ENCODE data around the gene ACOX3.

ACOX3 gene

DNA sequence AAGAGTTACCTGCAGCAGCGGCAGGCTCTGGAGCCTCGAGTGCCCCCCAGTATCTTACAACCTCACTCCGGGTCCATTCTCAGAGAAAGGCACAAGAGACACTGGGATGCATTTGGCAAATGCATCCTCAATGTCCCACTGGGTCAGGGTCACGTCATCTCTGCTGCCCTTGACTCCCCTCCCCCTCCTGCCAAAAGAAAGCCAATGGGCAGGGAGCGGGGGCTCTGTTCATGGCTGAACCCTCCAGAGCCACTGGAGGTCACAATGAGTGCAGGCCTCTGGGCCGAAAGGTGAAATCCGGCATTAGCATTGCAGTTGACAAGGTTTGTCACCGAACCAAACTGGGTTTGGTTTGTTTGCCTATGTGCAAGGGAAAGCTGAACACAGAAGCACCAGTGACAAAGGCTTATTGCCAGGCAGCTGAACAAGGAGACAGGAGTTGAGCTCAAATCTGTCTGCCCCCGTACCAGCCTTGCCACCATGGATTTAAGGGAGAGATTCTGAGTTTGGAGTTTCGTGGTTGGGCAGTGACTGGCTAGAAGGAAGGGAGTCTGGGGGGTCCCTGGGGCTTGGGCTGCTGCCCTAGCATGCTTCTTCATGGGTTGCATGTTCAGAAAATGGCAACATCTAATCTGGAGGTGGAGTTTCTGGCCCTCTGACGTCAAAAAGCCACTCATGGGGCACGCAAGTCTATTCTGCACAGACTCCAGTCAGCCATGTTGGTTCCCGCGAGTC is 106.6 kb downstream of the ACOX3 start:
- H3K4me1 ChIP-seq (ENCODE audit: control insufficient read depth, insufficient read depth, low read length): peaks cover 9% of the 10 kb centered on the region
- H3K9me3 ChIP-seq (ENCODE audit: control insufficient read depth in 2 of 2, low read length in 2 of 2): peaks cover 0 to 4% of the 10 kb centered on the region in 2 donors

GRCh38 chr4:8332891-8333331 is 107.6 kb downstream of the ACOX3 start:
- peaks cover 9% of the 10 kb centered on the region for H3K4me1 ChIP-seq (ENCODE audit: control insufficient read depth, insufficient read depth, low read length)
- H3K36me3 ChIP-seq (ENCODE audit: control insufficient read depth in 2 of 2, insufficient read depth in 2 of 2, low read length in 2 of 2): no peaks in the 10 kb centered on the region
- peaks cover 0 to 4% of the 10 kb centered on the region in 2 donors for H3K9me3 ChIP-seq (ENCODE audit: control insufficient read depth in 2 of 2, low read length in 2 of 2)
- no peaks in the 10 kb centered on the region for H3K27me3 ChIP-seq (ENCODE audit: control insufficient read depth in 1 of 2, insufficient read depth in 2 of 2, low read length in 2 of 2)
- H3K4me3 ChIP-seq (ENCODE audit: low read length in 2 of 2): no peak overlapping the region
- H3K27ac ChIP-seq (ENCODE audit: low read length): no peak overlapping the region
- H3K9ac ChIP-seq (ENCODE audit: low read length in 2 of 2): no peak overlapping the region

More for the DNA sequence above, 106.6 kb downstream of the ACOX3 start:
- no peaks in the 10 kb centered on the region for H3K36me3 ChIP-seq (ENCODE audit: control insufficient read depth in 2 of 2, insufficient read depth in 2 of 2, low read length in 2 of 2)
- H3K27me3 ChIP-seq (ENCODE audit: control insufficient read depth in 1 of 2, insufficient read depth in 2 of 2, low read length in 2 of 2): no peaks in the 10 kb centered on the region
- no peak overlapping the region for H3K9ac ChIP-seq (ENCODE audit: low read length in 2 of 2)
- H3K27ac ChIP-seq (ENCODE audit: low read length): no peak overlapping the region
- H3K4me3 ChIP-seq (ENCODE audit: low read length in 2 of 2): no peak overlapping the region

DNA sequence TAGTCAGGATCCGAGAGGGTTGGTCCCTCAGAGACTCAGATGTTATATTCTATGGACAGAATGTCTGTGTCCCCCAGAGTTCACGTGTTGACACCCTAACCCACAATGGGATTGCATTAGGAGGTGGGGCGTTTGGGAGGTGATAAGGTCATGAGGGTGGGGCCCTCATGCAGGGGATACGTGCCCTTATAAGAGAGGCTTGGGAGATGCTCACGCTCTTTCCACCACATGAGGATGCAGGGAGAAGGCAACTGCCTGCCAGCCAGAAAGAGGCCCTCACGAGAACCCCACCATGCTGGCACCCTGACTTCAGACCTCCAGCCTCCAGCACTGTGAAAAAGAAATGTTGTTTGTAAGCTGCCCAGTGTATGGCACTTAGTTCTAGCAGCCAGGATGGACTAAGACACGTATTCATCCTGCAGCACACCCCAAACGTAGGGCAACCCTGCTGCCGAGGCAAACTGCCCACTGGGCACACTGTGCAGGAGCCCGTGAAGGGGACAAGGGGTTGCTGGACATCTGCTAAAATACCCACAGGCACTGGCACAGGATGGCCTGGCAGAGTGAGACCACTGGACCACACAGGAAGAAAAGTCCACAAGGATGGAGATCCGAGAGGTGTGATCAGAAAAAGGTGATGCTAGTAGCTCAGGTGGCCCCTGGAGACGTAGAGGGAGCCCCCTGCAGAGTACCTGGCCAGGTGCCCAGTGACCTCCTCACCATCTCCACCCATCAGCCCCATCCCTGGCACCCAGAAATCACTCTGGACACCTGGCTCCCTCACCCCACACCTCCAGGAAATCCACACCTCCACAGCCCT is 108.3 kb downstream of the ACOX3 start:
- Histone ChIP-seq H3K9me3 (ENCODE audit: control insufficient read depth in 2 of 2, low read length in 2 of 2) (peaks cover 0 to 4% of the 10 kb centered on the region in 2 donors), H3K4me1 (ENCODE audit: control insufficient read depth, insufficient read depth, low read length) (peaks cover 9% of the 10 kb centered on the region), H3K27me3 (ENCODE audit: control insufficient read depth in 1 of 2, insufficient read depth in 2 of 2, low read length in 2 of 2) (no peaks in the 10 kb centered on the region), H3K4me3 (ENCODE audit: low read length in 2 of 2) (no peak overlapping the region), H3K36me3 (ENCODE audit: control insufficient read depth in 2 of 2, insufficient read depth in 2 of 2, low read length in 2 of 2) (no peaks in the 10 kb centered on the region), H3K27ac (ENCODE audit: low read length) (no peak overlapping the region), H3K9ac (ENCODE audit: low read length in 2 of 2) (no peak overlapping the region)

DNA sequence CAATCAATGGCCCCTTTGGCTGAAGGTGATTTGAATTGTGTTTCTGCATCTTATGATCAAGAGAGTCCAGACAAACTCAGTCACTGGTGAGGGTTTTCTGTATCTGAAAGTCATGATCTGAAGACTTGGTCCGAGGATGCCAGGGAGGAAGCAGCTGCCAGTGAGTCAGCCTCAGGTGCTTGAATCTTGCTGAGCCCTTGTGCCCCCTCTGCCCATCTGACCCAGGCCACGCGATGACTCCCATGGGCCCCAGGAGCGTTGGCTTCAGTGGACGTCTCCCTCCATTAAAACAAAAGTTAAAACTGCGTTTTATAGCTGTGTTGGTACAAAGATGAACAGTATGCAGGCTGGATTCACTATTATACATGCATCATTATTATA is 109.0 kb downstream of the ACOX3 start:
- H3K4me1 ChIP-seq (ENCODE audit: control insufficient read depth, insufficient read depth, low read length): peaks cover 9% of the 10 kb centered on the region
- H3K27ac ChIP-seq (ENCODE audit: low read length): no peak overlapping the region
- H3K27me3 ChIP-seq (ENCODE audit: control insufficient read depth in 1 of 2, insufficient read depth in 2 of 2, low read length in 2 of 2): no peaks in the 10 kb centered on the region
- no peak overlapping the region for H3K4me3 ChIP-seq (ENCODE audit: low read length in 2 of 2)
- no peaks in the 10 kb centered on the region for H3K36me3 ChIP-seq (ENCODE audit: control insufficient read depth in 2 of 2, insufficient read depth in 2 of 2, low read length in 2 of 2)
- H3K9me3 ChIP-seq (ENCODE audit: control insufficient read depth in 2 of 2, low read length in 2 of 2): peaks cover 0 to 4% of the 10 kb centered on the region in 2 donors
- H3K9ac ChIP-seq (ENCODE audit: low read length in 2 of 2): no peak overlapping the region

DNA sequence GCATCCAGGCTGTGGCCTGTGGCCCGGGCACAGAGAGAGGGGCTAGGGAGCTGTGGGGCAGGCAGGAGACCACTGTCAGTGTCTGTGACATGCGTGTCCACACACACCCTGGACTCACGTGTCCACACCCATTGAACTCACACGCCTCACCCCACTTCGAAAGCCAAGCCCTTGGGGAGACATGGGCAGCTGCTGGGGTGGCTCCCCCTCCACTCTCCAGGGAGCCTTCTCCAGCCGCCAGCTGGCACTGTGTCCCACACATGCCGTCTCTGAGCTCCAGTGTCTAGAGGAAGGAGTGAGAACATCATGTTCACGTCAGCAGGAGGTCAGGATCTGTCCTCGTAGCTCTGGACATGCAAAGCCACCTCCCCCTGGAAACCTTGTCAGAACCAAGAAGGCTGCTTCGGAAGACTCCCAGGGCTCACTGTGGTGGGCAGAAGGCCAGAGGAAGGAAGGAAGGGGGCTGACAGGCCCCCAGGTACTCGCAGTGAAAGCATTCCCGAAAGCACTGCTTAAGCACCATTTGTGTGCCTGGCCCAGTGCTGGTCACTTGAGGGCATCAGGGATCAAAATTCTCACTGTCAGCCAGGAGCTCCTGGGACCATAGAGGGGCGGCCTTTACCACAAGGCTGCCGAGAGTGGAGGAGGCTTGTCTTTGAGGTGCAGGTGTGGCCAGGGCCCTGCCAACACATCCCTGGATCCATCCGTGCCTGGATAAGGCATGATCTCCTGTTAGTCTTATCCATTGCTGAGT is 109.5 kb downstream of the ACOX3 start:
- H3K9ac ChIP-seq (ENCODE audit: low read length in 2 of 2): peak overlapping the region in 1 of 2 donors; percentile 21
- no peak overlapping the region for H3K27ac ChIP-seq (ENCODE audit: low read length)
- H3K27me3 ChIP-seq (ENCODE audit: control insufficient read depth in 1 of 2, insufficient read depth in 2 of 2, low read length in 2 of 2): no peaks in the 10 kb centered on the region
- no peaks in the 10 kb centered on the region for H3K36me3 ChIP-seq (ENCODE audit: control insufficient read depth in 2 of 2, insufficient read depth in 2 of 2, low read length in 2 of 2)
- H3K4me1 ChIP-seq (ENCODE audit: control insufficient read depth, insufficient read depth, low read length): peaks cover 9% of the 10 kb centered on the region
- H3K4me3 ChIP-seq (ENCODE audit: low read length in 2 of 2): no peak overlapping the region
- H3K9me3 ChIP-seq (ENCODE audit: control insufficient read depth in 2 of 2, low read length in 2 of 2): peaks cover 0 to 3% of the 10 kb centered on the region in 2 donors

DNA sequence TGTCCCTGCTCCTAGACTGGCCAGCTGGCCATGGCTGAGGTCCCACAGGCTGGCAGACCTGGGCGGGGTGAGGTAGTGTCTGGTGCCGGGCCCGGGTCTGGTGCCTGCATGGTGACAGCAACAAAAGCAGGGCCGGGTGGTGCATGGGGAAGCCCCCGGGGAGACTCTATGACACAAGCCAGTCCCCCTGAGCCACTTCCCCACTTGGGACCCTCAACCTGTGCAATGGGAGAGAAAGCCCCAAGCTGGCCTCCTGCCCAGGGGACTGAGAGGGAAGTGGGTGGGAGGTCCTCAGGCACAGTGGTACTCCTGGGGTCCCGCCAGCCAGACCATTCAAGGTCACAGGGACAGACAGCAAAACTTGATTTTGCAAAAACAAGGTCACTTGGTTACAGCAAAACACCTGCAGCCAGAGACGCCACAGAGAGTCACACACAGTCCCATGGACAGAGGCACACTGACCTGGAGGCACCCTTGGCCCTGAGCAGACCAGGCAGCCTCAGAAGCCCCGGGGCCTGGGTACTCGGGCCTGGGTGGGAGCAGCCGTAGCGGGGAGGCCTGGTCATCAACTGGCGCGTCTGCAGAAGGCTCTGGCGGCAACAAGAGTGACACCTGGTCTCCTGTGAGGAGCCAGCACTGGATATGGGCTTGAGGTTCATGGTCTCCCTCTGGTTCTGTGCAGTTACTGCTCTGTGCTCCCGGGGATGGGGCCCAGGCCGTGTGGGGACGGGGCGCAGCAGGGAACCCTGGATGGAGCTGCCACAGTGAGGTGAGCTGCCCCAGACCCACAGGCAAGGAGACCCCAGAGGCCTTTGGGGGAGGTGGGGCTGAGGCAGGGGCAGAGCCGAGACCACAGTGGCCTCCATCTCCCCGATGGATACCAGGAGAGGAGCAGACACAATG is 110.4 kb downstream of the ACOX3 start:
- Histone ChIP-seq H3K9ac (ENCODE audit: low read length in 2 of 2) (no peak overlapping the region), H3K27ac (ENCODE audit: low read length) (no peak overlapping the region), H3K36me3 (ENCODE audit: control insufficient read depth in 2 of 2, insufficient read depth in 2 of 2, low read length in 2 of 2) (no peaks in the 10 kb centered on the region), H3K4me1 (ENCODE audit: control insufficient read depth, insufficient read depth, low read length) (peaks cover 16% of the 10 kb centered on the region), H3K9me3 (ENCODE audit: control insufficient read depth in 2 of 2, low read length in 2 of 2) (peaks cover 0 to 3% of the 10 kb centered on the region in 2 donors), H3K27me3 (ENCODE audit: control insufficient read depth in 1 of 2, insufficient read depth in 2 of 2, low read length in 2 of 2) (no peaks in the 10 kb centered on the region), H3K4me3 (ENCODE audit: low read length in 2 of 2) (no peak overlapping the region)

DNA sequence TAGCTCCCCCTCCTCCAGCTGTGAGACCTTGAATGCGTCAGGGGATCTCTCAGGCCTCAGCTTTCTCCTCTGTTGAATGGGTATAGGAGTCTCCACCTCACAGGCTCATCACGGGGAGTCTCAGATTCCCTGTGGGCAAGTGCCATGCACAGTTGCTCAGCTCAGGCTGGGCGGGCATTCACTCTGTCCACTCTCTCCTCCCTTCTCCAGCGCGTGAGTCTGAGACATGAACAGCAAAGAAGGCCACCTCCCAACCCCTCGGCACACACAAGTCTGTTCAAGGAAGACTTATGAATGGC is 111.0 kb downstream of the ACOX3 start:
- Histone ChIP-seq H3K4me1 (ENCODE audit: control insufficient read depth, insufficient read depth, low read length) (peaks cover 20% of the 10 kb centered on the region), H3K9me3 (ENCODE audit: control insufficient read depth in 2 of 2, low read length in 2 of 2) (peaks cover 0 to 3% of the 10 kb centered on the region in 2 donors), H3K9ac (ENCODE audit: low read length in 2 of 2) (no peak overlapping the region), H3K36me3 (ENCODE audit: control insufficient read depth in 2 of 2, insufficient read depth in 2 of 2, low read length in 2 of 2) (no peaks in the 10 kb centered on the region), H3K27ac (ENCODE audit: low read length) (no peak overlapping the region), H3K4me3 (ENCODE audit: low read length in 2 of 2) (no peak overlapping the region), H3K27me3 (ENCODE audit: control insufficient read depth in 1 of 2, insufficient read depth in 2 of 2, low read length in 2 of 2) (no peaks in the 10 kb centered on the region)

- Histone ChIP-seq H3K27me3 (ENCODE audit: control insufficient read depth in 1 of 2, insufficient read depth in 2 of 2, low read length in 2 of 2) (no peaks in the 10 kb centered on the region), H3K4me3 (ENCODE audit: low read length in 2 of 2) (no peak overlapping the region), H3K9me3 (ENCODE audit: control insufficient read depth in 2 of 2, low read length in 2 of 2) (peaks cover 0 to 7% of the 10 kb centered on the region in 2 donors), H3K36me3 (ENCODE audit: control insufficient read depth in 2 of 2, insufficient read depth in 2 of 2, low read length in 2 of 2) (no peaks in the 10 kb centered on the region), H3K27ac (ENCODE audit: low read length) (no peak overlapping the region), H3K9ac (ENCODE audit: low read length in 2 of 2) (no peak overlapping the region), H3K4me1 (ENCODE audit: control insufficient read depth, insufficient read depth, low read length) (peaks cover 20% of the 10 kb centered on the region)
These were observed 111.5 kb downstream of the ACOX3 start for GRCh38 chr4:8328866-8329559.

GRCh38 chr4:8328456-8328855 is 112.1 kb downstream of the ACOX3 start:
- Histone ChIP-seq H3K36me3 (ENCODE audit: control insufficient read depth in 2 of 2, insufficient read depth in 2 of 2, low read length in 2 of 2) (no peaks in the 10 kb centered on the region), H3K4me3 (ENCODE audit: low read length in 2 of 2) (no peak overlapping the region), H3K27ac (ENCODE audit: low read length) (no peak overlapping the region), H3K4me1 (ENCODE audit: control insufficient read depth, insufficient read depth, low read length) (peaks cover 20% of the 10 kb centered on the region), H3K27me3 (ENCODE audit: control insufficient read depth in 1 of 2, insufficient read depth in 2 of 2, low read length in 2 of 2) (no peaks in the 10 kb centered on the region), H3K9ac (ENCODE audit: low read length in 2 of 2) (no peak overlapping the region), H3K9me3 (ENCODE audit: control insufficient read depth in 2 of 2, low read length in 2 of 2) (peaks cover 0 to 7% of the 10 kb centered on the region in 2 donors)

All from stomach smooth muscle (tissue), 2 donors.